ENCODE data around the gene ME3. TPM values are rescaled to one million over a fixed set of nuclear protein-coding genes. Genes with fewer than 3 reads are reported as not detected.
A peak's percentile ranks its signal among the peaks of the same experiment; 100 is the strongest.

ME3 gene
- total RNA-seq, 1 donor: 56.9 TPM

DNA sequence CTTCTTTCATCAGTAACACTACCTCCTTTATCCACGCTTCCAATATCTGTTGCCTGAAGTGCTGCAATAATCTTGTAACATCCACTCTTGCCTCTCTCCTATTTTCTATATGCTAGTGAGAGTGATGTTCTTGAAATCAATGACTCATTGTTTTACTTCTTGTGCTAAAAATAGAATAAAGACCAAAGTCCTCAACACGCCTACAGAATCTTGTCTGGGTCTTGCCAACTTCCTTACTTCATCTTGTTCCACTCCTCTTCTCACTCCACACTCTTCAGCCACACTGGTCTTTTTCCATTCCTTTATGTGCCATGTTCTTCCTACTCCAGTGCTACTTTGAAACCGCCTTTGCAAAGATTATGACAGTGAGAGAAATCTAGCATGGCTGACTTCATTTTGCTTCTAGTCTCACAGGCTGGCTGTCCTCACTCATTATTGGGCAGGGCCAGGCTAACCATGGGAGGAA, 161.3 kb downstream of the ME3 start:
- TF ChIP-seq, protein P1, sequence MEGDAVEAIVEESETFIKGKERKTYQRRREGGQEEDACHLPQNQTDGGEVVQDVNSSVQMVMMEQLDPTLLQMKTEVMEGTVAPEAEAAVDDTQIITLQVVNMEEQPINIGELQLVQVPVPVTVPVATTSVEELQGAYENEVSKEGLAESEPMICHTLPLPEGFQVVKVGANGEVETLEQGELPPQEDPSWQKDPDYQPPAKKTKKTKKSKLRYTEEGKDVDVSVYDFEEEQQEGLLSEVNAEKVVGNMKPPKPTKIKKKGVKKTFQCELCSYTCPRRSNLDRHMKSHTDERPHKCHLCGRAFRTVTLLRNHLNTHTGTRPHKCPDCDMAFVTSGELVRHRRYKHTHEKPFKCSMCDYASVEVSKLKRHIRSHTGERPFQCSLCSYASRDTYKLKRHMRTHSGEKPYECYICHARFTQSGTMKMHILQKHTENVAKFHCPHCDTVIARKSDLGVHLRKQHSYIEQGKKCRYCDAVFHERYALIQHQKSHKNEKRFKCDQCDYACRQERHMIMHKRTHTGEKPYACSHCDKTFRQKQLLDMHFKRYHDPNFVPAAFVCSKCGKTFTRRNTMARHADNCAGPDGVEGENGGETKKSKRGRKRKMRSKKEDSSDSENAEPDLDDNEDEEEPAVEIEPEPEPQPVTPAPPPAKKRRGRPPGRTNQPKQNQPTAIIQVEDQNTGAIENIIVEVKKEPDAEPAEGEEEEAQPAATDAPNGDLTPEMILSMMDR (IDR thresholded peaks at IDR 0.05; ENCODE audit: insufficient read depth, low read length): no peak

DNA sequence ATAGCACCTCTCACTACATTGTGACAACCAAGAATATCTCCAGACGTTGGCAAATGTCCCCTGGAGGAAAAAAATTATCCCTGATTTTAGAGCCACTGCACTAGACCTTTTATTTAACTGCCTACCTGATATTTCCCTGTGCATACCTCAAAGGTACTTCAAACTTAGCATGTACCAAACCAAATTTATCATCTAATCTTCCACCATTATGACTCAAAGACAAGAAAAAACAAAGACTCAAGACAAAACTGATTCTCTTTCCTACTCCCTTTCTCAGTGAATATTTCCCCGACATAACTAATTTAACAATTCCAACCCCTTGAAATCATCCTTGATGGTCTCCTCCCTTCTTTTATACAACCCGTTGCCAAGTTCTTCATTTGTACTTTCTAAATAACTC, 161.7 kb downstream of the ME3 start:
- H3K4me3 ChIP-seq (ENCODE audit: low read depth, low read length): no peak overlapping the region
- no peak for DNase-seq (ENCODE audit: low read depth)
- TF ChIP-seq, protein P1 (IDR thresholded peaks at IDR 0.05; ENCODE audit: insufficient read depth, low read length): no peak

More for the DNA sequence above, 161.3 kb downstream of the ME3 start:
- DNase-seq (ENCODE audit: low read depth): peak; percentile 75
- H3K4me3 ChIP-seq (ENCODE audit: low read depth, low read length): no peak overlapping the region

DNA sequence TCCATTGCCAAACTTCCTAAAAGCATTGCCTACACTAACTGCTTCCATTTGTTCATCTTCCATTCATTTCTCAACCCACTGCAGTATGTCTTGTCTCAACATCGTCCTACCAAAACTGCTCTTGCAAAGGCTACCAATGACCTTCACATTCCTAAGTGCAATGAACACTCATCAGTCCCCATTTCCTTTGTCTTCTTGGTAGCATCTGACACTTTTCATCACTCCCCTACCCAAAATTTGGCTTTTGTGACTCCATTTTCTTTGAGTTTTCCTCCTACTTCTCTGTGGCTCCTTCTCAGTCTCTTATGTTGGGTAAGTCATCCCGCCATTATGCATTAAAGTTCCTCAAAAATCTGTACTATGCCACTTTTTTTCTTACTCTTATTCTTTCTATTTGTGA, 162.3 kb downstream of the ME3 start:
- TF ChIP-seq, protein P1 (IDR thresholded peaks at IDR 0.05; ENCODE audit: insufficient read depth, low read length): no peak
- no peak for DNase-seq (ENCODE audit: low read depth)
- H3K4me3 ChIP-seq (ENCODE audit: low read depth, low read length): no peak overlapping the region

DNA sequence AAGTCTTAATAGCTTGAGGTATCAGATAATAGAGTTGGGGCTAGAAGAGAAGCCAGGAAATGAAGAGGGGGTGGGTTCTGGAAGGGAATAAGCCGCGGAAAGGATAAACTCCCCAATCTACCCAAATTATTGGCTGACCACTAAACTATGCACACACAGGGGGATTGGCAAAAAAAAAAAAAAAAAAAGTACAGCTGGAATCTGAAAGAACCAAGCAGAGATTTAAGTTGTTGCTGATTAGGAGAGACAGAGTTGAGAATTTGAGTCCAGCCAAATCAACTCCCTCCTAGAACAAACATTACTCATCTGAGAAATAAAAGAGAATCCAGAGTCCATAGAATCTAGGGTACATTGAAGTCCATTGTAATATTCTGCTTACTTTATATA, 162.8 kb downstream of the ME3 start:
- TF ChIP-seq, protein P1 (IDR thresholded peaks at IDR 0.05; ENCODE audit: insufficient read depth, low read length): no peak
- H3K4me3 ChIP-seq (ENCODE audit: low read depth, low read length): no peak overlapping the region
- DNase-seq (ENCODE audit: low read depth): peak; percentile 85

DNA sequence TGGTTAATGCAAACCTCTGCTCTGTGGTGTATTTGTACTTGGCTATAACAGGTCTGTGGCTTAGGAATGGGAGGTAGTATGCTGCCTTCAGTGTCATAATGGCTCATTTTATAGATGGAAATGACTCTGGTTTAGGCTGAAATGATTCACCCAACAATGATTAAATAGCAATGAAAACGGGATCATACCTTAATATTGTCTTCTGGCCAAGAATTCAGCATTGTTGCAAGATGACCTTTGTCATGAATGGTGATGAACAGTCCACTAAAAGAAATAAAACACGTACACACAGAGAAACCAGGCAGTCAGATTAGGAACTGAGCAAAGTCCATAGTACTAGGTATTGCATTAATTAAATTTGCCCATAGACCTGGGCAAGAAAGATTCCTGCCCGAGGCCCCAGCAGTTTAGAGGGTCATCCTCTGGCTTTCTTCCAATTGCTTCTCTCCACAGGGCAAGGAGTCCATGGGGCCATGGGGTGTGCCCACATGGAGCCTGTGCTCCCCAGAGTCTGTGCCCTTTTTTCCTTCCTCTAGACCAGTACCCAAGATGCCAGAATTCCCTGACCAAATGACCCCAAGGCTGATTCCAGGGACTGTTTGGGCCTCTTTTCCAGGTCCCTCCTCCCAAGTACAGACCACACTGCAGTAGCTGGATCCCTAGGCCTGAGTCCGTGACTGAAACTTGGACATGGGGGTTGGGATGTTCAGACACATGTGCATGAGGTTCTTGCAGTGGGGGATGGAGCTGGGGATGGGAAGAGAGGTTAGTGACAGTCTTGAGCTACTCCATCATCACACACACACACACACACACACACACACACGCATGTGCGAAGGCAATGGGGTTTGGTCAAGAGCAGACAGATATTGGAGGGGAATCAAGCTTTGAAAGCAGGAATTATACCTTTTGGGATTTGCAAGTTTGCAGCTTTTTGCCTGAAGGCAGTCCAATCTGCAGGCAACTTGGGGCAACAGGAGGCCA, 163.5 kb downstream of the ME3 start:
- TF ChIP-seq, protein P1 (IDR thresholded peaks at IDR 0.05; ENCODE audit: insufficient read depth, low read length): no peak
- DNase-seq (ENCODE audit: low read depth): peak; percentile 40
- no peak overlapping the region for H3K4me3 ChIP-seq (ENCODE audit: low read depth, low read length)

DNA sequence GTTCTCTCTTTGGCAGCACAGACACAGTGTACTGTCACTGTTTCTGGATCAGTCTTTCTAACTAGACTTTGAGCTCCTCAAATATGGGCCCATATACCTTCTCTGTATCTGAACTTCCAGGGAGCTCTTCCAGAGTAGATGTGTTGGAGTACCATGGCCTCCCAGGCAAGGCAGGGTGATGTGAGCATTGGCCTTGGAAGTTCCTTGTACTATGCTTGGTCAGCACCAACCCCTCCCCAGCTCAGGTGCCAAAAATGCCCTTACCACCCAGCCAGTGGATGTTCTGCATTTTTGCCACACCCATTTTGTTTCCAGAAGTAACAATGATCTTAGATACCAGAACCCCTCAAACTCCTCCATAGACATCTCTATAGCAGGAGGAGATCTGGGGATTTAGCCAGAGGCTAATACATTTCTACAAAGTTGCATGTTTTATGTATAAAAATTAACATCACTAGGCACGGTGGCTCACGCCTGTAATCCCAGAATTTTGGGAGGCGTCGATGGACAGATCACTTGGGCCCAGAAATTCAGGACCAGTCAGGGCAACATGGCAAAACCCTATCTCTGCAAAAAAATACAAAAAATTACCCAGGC, 165.1 kb downstream of the ME3 start:
- TF ChIP-seq, protein P1 (IDR thresholded peaks at IDR 0.05; ENCODE audit: insufficient read depth, low read length): no peak
- no peak for DNase-seq (ENCODE audit: low read depth)

More for the DNA sequence above, 165.1 kb downstream of the ME3 start:
- H3K4me3 ChIP-seq (ENCODE audit: low read depth, low read length): no peak overlapping the region

All from fibroblast of the aortic adventitia (primary cell).